Smooth muscle cell (in vitro differentiated cells): Measurements from ENCODE around the gene SYT9. TPM values are rescaled to one million over a fixed set of nuclear protein-coding genes. Genes with fewer than 3 reads are reported as not detected.

Experiments used
- DNase-seq: peaks from one replicate; lab custom pipeline; 2025; ENCODE audit not compliant: unreplicated experiment; lab: John Stamatoyannopoulos, UW
- H2AFZ ChIP-seq: fragments of 200-600 bp; sonication (generic); 2 replicates; pipeline ENCODE4 v1.6.0; 2016; ENCODE audit warnings: antibody characterized with exemption, low read depth, mild to moderate bottlenecking
- H3F3A ChIP-seq: fragments of 200-600 bp; sonication (generic); 2 replicates; pipeline ENCODE4 v1.6.0; 2017; ENCODE audit warnings: antibody characterized with exemption, low read depth
- H3K27ac ChIP-seq: fragments of 200-600 bp; sonication (generic); 2 replicates; pipeline ENCODE4 v1.5.1; 2016; ENCODE audit warnings: low read depth, mild to moderate bottlenecking
- H3K27me3 ChIP-seq: fragments of 200-600 bp; sonication (generic); 2 replicates; pipeline ENCODE4 v1.6.1; 2016; ENCODE audit warnings: low read depth, mild to moderate bottlenecking
- H3K36me3 ChIP-seq: fragments of 200-600 bp; sonication (generic); 2 replicates; pipeline ENCODE4 v1.5.1; 2016; ENCODE audit warnings: low read depth
- H3K4me1 ChIP-seq: fragments of 200-600 bp; sonication (generic); 2 replicates; pipeline ENCODE4 v1.5.1; 2016; ENCODE audit warnings: low read depth
- H3K4me2 ChIP-seq: fragments of 200-600 bp; sonication (generic); 2 replicates; pipeline ENCODE4 v1.6.0; 2016; ENCODE audit warnings: mild to moderate bottlenecking
- H3K4me3 ChIP-seq: fragments of 200-600 bp; sonication (generic); 2 replicates; pipeline ENCODE4 v1.5.1; 2016; ENCODE audit warnings: mild to moderate bottlenecking
- H3K79me2 ChIP-seq: fragments of 200-600 bp; sonication (generic); 2 replicates; pipeline ENCODE4 v1.6.0; 2016; ENCODE audit warnings: low read depth, mild to moderate bottlenecking
- H3K9ac ChIP-seq: fragments of 200-600 bp; sonication (generic); 2 replicates; pipeline ENCODE4 v1.6.0; 2016; ENCODE audit warnings: low read depth
- H3K9me3 ChIP-seq: fragments of 200-600 bp; sonication (generic); replicated peaks from 2 replicates; pipeline ENCODE4 v1.5.1; 2016; ENCODE audit warnings: low read depth
- H4K20me1 ChIP-seq: fragments of 200-600 bp; sonication (generic); 2 replicates; pipeline ENCODE4 v1.6.0; 2016; ENCODE audit warnings: low read depth
- WGBS: methylation state at CpG from one replicate; pipeline ENCODE4 v1.1.7; 2016; ENCODE audit warnings: low lambda C conversion rate; 5-methylcytosine and 5-hydroxymethylcytosine counted together
- polyA plus RNA-seq: library from polyadenylated mRNA; unstranded; fragments of >200 nt; fragmentation: Nextera tagmentation; extraction: Ambion mirVana; gene quantifications from 2 replicates; pipeline ENCODE4 v1.2.1, GENCODE V29; 2016
- total RNA-seq: library from RNA; depleted of rRNA; stranded (reverse); fragments of >200 nt; gene quantifications from 2 replicates; pipeline ENCODE4 v1.2.3, GENCODE V29; 2014
- TF ChIP-seq, protein P1 (sequence below): fragments of 200-600 bp; sonication (generic); IDR thresholded peaks from 2 replicates; pipeline ENCODE4 v1.5.1; 2017; ENCODE audit warnings: borderline replicate concordance, mild to moderate bottlenecking, antibody characterized with exemption; ENCODE audit not compliant: insufficient read depth, poor library complexity, severe bottlenecking

SYT9 gene
- total and polyA plus RNA-seq, 2 experiments from 2014 or later, result 0.06 TPM; not detected in 1

GRCh38 chr11:7486781-7487140 is 235.1 kb downstream of the SYT9 start:
- Histone ChIP-seq H3K9ac (no peak overlapping the region), H3K9me3 (no peaks in the 10 kb centered on the region), H3K79me2 (no peaks in the 10 kb centered on the region), H3K4me2 (no peak overlapping the region), H3K27me3 (no peaks in the 10 kb centered on the region), H3K4me3 (peak overlapping the region; percentile 32), H3K27ac (no peak overlapping the region), H2AFZ (no peak overlapping the region), H4K20me1 (no peaks in the 10 kb centered on the region), H3F3A (no peaks in the 10 kb centered on the region), H3K36me3 (no peaks in the 10 kb centered on the region), H3K4me1 (no peaks in the 10 kb centered on the region)
- no peak for DNase-seq
- whole genome bisulfite sequencing, result 90% methylated on average over 6 of the region's 6 CpGs
- TF ChIP-seq, protein P1, sequence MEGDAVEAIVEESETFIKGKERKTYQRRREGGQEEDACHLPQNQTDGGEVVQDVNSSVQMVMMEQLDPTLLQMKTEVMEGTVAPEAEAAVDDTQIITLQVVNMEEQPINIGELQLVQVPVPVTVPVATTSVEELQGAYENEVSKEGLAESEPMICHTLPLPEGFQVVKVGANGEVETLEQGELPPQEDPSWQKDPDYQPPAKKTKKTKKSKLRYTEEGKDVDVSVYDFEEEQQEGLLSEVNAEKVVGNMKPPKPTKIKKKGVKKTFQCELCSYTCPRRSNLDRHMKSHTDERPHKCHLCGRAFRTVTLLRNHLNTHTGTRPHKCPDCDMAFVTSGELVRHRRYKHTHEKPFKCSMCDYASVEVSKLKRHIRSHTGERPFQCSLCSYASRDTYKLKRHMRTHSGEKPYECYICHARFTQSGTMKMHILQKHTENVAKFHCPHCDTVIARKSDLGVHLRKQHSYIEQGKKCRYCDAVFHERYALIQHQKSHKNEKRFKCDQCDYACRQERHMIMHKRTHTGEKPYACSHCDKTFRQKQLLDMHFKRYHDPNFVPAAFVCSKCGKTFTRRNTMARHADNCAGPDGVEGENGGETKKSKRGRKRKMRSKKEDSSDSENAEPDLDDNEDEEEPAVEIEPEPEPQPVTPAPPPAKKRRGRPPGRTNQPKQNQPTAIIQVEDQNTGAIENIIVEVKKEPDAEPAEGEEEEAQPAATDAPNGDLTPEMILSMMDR, result no peak

DNA sequence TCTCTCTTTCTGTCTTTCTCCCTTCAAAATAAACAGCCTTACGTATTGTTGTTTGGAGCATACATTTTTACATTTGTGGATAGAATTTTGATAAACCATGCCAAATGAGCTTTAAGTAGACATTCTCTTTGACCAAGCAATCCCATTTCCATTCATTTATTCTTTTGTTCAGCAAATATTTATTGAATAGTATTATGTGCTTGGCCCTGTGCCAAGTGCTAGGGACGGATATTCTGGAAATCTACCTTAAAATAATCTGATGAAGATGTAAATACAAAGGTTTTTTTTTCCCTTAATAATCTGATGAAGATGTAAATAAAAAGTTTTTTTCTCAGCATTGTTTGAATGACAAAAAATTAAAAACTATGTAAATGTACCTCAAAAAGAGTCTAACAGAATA is 235.7 kb downstream of the SYT9 start:
- TF ChIP-seq, protein P1, result no peak
- no peak overlapping the region for H3K4me2 ChIP-seq
- no peak for DNase-seq
- H3K27me3 ChIP-seq, result no peaks in the 10 kb centered on the region
- H3F3A ChIP-seq, result no peaks in the 10 kb centered on the region
- H3K4me1 ChIP-seq, result no peaks in the 10 kb centered on the region
- H2AFZ ChIP-seq, result no peak overlapping the region
- no peak overlapping the region for H3K27ac ChIP-seq
- WGBS, result 97% methylated on average over 2 of the region's 2 CpGs
- H3K79me2 ChIP-seq, result no peaks in the 10 kb centered on the region
- H4K20me1 ChIP-seq, result no peaks in the 10 kb centered on the region
- H3K9ac ChIP-seq, result no peak overlapping the region
- H3K36me3 ChIP-seq, result no peaks in the 10 kb centered on the region
- peak overlapping the region; percentile 32 for H3K4me3 ChIP-seq
- H3K9me3 ChIP-seq, result no peaks in the 10 kb centered on the region

GRCh38 chr11:7488681-7489080 is 237.0 kb downstream of the SYT9 start:
- Histone ChIP-seq H3K27me3 (no peaks in the 10 kb centered on the region), H3K4me2 (no peak overlapping the region), H3K9me3 (no peaks in the 10 kb centered on the region), H3K36me3 (no peaks in the 10 kb centered on the region), H4K20me1 (no peaks in the 10 kb centered on the region), H3K9ac (no peak overlapping the region), H3K4me1 (no peaks in the 10 kb centered on the region), H3K27ac (no peak overlapping the region), H2AFZ (no peak overlapping the region), H3K4me3 (no peak overlapping the region), H3F3A (no peaks in the 10 kb centered on the region), H3K79me2 (no peaks in the 10 kb centered on the region)
- 100% methylated on average over 1 of the region's 1 CpG for WGBS
- TF ChIP-seq, protein P1, result no peak
- no peak for DNase-seq

- H3K79me2 ChIP-seq, result no peaks in the 10 kb centered on the region
- WGBS, result 83% methylated on average over 2 of the region's 2 CpGs
- no peaks in the 10 kb centered on the region for H4K20me1 ChIP-seq
- no peak overlapping the region for H3K9ac ChIP-seq
- TF ChIP-seq, protein P1, result no peak
- no peaks in the 10 kb centered on the region for H3F3A ChIP-seq
- DNase-seq, result no peak
- no peak overlapping the region for H3K27ac ChIP-seq
- H3K27me3 ChIP-seq, result no peaks in the 10 kb centered on the region
- H2AFZ ChIP-seq, result no peak overlapping the region
- H3K4me3 ChIP-seq, result no peak overlapping the region
- H3K4me1 ChIP-seq, result no peaks in the 10 kb centered on the region
- no peaks in the 10 kb centered on the region for H3K9me3 ChIP-seq
- no peaks in the 10 kb centered on the region for H3K36me3 ChIP-seq
- no peak overlapping the region for H3K4me2 ChIP-seq
Measured at GRCh38 chr11:7489376-7489775, 237.7 kb downstream of the SYT9 start.
